HEK293 (cell line): ENCODE results near the gene LCNL1.

Experiments
- CTCF ChIA-PET: fragments of 350-600 bp; formaldehyde crosslinking; extraction: SDS; loops from one replicate; lab custom pipeline; 2021; ENCODE audit warnings: antibody characterized with exemption; lab: Yijun Ruan, JAX
- POLR2A ChIA-PET: fragments of 300-600 bp; formaldehyde crosslinking; extraction: SDS; loops from one replicate; lab custom pipeline; 2020; ENCODE audit warnings: antibody characterized with exemption, inconsistent platforms; lab: Yijun Ruan, JAX
- H3K27ac ChIP-seq: fragments of 200-500 bp; sonication (Bioruptor generic); 2 replicates; pipeline ENCODE4 v1.5.1; 2014; ENCODE audit warnings: low read depth, low read length, control low read depth, inconsistent platforms; ENCODE audit errors: extremely low read depth
- H3K36me3 ChIP-seq, 2 experiments: fragments of 200-500 bp in 1 of 2; sonication (Bioruptor generic) in 1 of 2; 1 replicate in 1 of 2; 2 replicates in 1 of 2; pipeline ENCODE4 v1.5.1; 2014 to 2017; ENCODE audit warnings: inconsistent platforms in 2 of 2, low read length in 2 of 2; ENCODE audit not compliant: control insufficient read depth in 2 of 2, insufficient read depth in 1 of 2
- H3K4me1 ChIP-seq: fragments of 200-500 bp; sonication (Bioruptor generic); 2 replicates; pipeline ENCODE4 v1.5.1; 2014; ENCODE audit warnings: mild to moderate bottlenecking, low read length, inconsistent platforms; ENCODE audit not compliant: control insufficient read depth, insufficient read depth
- H3K4me3 ChIP-seq: 2 replicates; pipeline ENCODE4 v1.5.1; 2011; ENCODE audit warnings: low read depth, mild to moderate bottlenecking, control low read depth, low read length, moderate library complexity
- H3K9me3 ChIP-seq: fragments of 200-500 bp; sonication (Bioruptor generic); 2 replicates; pipeline ENCODE4 v1.5.1; 2014; ENCODE audit warnings: low read depth, low read length, inconsistent platforms; ENCODE audit not compliant: control insufficient read depth, insufficient read depth
- CTCF ChIP-seq: fragments of 450-650 bp; formaldehyde crosslinking; IDR thresholded peaks from 2 replicates; pipeline ENCODE4 v1.5.1; 2016; ENCODE audit warnings: missing biosample characterization, missing genetic modification characterization
- IKZF3 ChIP-seq: fragments of 450-650 bp; IDR thresholded peaks from 2 replicates; pipeline ENCODE4 v1.5.0; 2018; ENCODE audit warnings: missing biosample characterization, mild to moderate bottlenecking, missing genetic modification characterization, moderate library complexity
- REPIN1 ChIP-seq: fragments of 450-650 bp; formaldehyde crosslinking; IDR thresholded peaks from 2 replicates; pipeline ENCODE4 v1.5.1; 2017; ENCODE audit warnings: missing biosample characterization, missing genetic modification characterization, low read depth
- TSHZ1 ChIP-seq: fragments of 450-650 bp; formaldehyde crosslinking; IDR thresholded peaks from 2 replicates; pipeline ENCODE4 v1.5.1; 2016; ENCODE audit warnings: missing biosample characterization, missing genetic modification characterization, borderline replicate concordance
- ZNF48 ChIP-seq: fragments of 450-650 bp; formaldehyde crosslinking; IDR thresholded peaks from 2 replicates; pipeline ENCODE4 v1.5.1; 2016; ENCODE audit warnings: missing biosample characterization, missing genetic modification characterization
- ZNF558 ChIP-seq: fragments of 450-650 bp; formaldehyde crosslinking; IDR thresholded peaks from 2 replicates; pipeline ENCODE4 v1.5.1; 2016; ENCODE audit warnings: missing biosample characterization, missing genetic modification characterization
- TF ChIP-seq, protein P1 (sequence below): fragments of 450-650 bp; formaldehyde crosslinking; IDR thresholded peaks from 2 replicates; pipeline ENCODE4 v1.5.1; 2016; ENCODE audit warnings: missing biosample characterization, missing genetic modification characterization
- TF ChIP-seq, protein P2 (sequence below): fragments of 450-650 bp; formaldehyde crosslinking; IDR thresholded peaks from 2 replicates; pipeline ENCODE4 v1.5.1; 2016; ENCODE audit warnings: missing biosample characterization, missing genetic modification characterization
- TF ChIP-seq, protein P3 (sequence below): fragments of 450-650 bp; formaldehyde crosslinking; optimal IDR thresholded peaks from 2 replicates; pipeline ENCODE3; 2016; ENCODE audit warnings: missing biosample characterization, mild to moderate bottlenecking, missing genetic modification characterization

The LCNL1 gene

GRCh38 chr9:136943291-136944211 is 39.2 kb upstream of the LCNL1 start (continued):
- TF ChIP-seq, protein P1, sequence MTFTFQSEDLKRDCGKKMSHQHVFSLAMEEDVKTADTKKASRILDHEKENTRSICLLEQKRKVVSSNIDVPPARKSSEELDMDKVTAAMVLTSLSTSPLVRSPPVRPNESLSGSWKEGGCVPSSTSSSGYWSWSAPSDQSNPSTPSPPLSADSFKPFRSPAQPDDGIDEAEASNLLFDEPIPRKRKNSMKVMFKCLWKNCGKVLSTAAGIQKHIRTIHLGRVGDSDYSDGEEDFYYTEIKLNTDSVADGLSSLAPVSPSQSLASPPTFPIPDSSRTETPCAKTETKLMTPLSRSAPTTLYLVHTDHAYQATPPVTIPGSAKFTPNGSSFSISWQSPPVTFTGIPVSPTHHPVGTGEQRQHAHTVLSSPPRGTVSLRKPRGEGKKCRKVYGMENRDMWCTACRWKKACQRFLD (tag by site-specific recombination), result no peak
- no peak for TF ChIP-seq TSHZ1
- no peak for TF ChIP-seq REPIN1
- TF ChIP-seq, protein P2, sequence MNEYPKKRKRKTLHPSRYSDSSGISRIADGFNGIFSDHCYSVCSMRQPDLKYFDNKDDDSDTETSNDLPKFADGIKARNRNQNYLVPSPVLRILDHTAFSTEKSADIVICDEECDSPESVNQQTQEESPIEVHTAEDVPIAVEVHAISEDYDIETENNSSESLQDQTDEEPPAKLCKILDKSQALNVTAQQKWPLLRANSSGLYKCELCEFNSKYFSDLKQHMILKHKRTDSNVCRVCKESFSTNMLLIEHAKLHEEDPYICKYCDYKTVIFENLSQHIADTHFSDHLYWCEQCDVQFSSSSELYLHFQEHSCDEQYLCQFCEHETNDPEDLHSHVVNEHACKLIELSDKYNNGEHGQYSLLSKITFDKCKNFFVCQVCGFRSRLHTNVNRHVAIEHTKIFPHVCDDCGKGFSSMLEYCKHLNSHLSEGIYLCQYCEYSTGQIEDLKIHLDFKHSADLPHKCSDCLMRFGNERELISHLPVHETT, result no peak

GRCh38 chr9:136944212-136944518 is 38.6 kb upstream of the LCNL1 start:
- H3K9me3 ChIP-seq, result no peaks in the 10 kb centered on the region
- POLR2A ChIA-PET, result interaction anchor here (0.6 to 0.9 kb wide), 3 partner anchors 48 to 1165 kb away, joined by 3 to 4 read pairs (median 3); partner anchors contain the start of genes PAXX and TMEM141
- H3K4me1 ChIP-seq, result no peaks in the 10 kb centered on the region
- H3K27ac ChIP-seq, result peak overlapping the region; percentile 90
- peak overlapping the region; percentile 51 for H3K4me3 ChIP-seq
- TF ChIP-seq CTCF (tag by site-specific recombination), result 0 out of 2 replicates have a peak, but pooled peaks have one; percentile 3
- no peak for TF ChIP-seq ZNF558 (tag by site-specific recombination)
- no peak for TF ChIP-seq ZNF48 (tag by site-specific recombination)
- TF ChIP-seq, protein P3, sequence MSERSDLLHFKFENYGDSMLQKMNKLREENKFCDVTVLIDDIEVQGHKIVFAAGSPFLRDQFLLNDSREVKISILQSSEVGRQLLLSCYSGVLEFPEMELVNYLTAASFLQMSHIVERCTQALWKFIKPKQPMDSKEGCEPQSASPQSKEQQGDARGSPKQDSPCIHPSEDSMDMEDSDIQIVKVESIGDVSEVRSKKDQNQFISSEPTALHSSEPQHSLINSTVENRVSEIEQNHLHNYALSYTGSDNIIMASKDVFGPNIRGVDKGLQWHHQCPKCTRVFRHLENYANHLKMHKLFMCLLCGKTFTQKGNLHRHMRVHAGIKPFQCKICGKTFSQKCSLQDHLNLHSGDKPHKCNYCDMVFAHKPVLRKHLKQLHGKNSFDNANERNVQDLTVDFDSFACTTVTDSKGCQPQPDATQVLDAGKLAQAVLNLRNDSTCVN (tag by site-specific recombination), result peak; percentile 11
- TF ChIP-seq IKZF3 (tag by site-specific recombination), result 0 out of 2 replicates have a peak, but pooled peaks have one; percentile 4
- TF ChIP-seq, all 188 proteins: peak for 3
- CTCF ChIA-PET, result interaction anchor here (0.6 to 5.7 kb wide), 10 partner anchors 8 to 263 kb away, joined by 3 to 119 read pairs (median 3); no protein-coding TSS in a partner anchor
- peaks cover 0 to 42% of the 10 kb centered on the region in 2 experiments; a peak in 1 of 3 replicates for H3K36me3 ChIP-seq
